Osteoblast (primary cell): Measurements from ENCODE around the gene SCUBE1. TPM values are rescaled to one million over a fixed set of nuclear protein-coding genes. Genes with fewer than 3 reads are reported as not detected.

Experiments used
- DNase-seq: peaks from one replicate; pipeline ENCODE4 v3.0.0; 2011; ENCODE audit warnings: low spot score, mixed read lengths; ENCODE audit not compliant: insufficient read length; ENCODE audit errors: missing footprints
- H2AFZ ChIP-seq: 2 replicates; pipeline ENCODE4 v1.6.0; 2011; ENCODE audit warnings: mild to moderate bottlenecking, low read length
- H3K27ac ChIP-seq: 2 replicates; pipeline ENCODE4 v1.5.1; 2011; ENCODE audit warnings: mild to moderate bottlenecking, low read depth, low read length, moderate library complexity
- H3K27me3 ChIP-seq: 2 replicates; pipeline ENCODE4 v1.6.0; 2012; ENCODE audit warnings: mild to moderate bottlenecking, control low read depth, inconsistent platforms, low read length, moderate library complexity; ENCODE audit not compliant: insufficient read depth
- H3K36me3 ChIP-seq: 2 replicates; pipeline ENCODE4 v1.5.1; 2011; ENCODE audit warnings: mild to moderate bottlenecking, low read length, control low read depth, moderate library complexity; ENCODE audit not compliant: insufficient read depth
- H3K4me1 ChIP-seq: 2 replicates; pipeline ENCODE4 v1.5.1; 2011; ENCODE audit warnings: mild to moderate bottlenecking, low read length, control low read depth, moderate library complexity; ENCODE audit not compliant: insufficient read depth
- H3K4me2 ChIP-seq: 2 replicates; pipeline ENCODE4 v1.6.0; 2011; ENCODE audit warnings: mild to moderate bottlenecking, low read length; ENCODE audit not compliant: insufficient read depth
- H3K4me3 ChIP-seq: fragments of 200-600 bp; sonication (generic); 3 replicates; pipeline ENCODE4 v1.5.1; 2012; ENCODE audit warnings: mild to moderate bottlenecking, low read length, inconsistent platforms; ENCODE audit not compliant: insufficient read depth
- H3K79me2 ChIP-seq: 2 replicates; pipeline ENCODE4 v1.6.0; 2012; ENCODE audit warnings: mild to moderate bottlenecking, low read length, control low read depth, inconsistent platforms; ENCODE audit not compliant: insufficient read depth
- H3K9me3 ChIP-seq: 2 replicates; pipeline ENCODE4 v1.5.1; 2011; ENCODE audit warnings: low read depth, low read length, control low read depth
- H4K20me1 ChIP-seq: 2 replicates; pipeline ENCODE4 v1.6.0; 2012; ENCODE audit warnings: mild to moderate bottlenecking, low read length, control low read depth; ENCODE audit not compliant: insufficient read depth
- CTCF ChIP-seq: IDR thresholded peaks from 2 replicates; pipeline ENCODE4 v1.5.1; 2011; ENCODE audit warnings: mild to moderate bottlenecking, low read depth, low read length, moderate library complexity; ENCODE audit errors: extremely low read depth
- total RNA-seq: library from RNA; depleted of rRNA; stranded (reverse); fragments of >200 nt; gene quantifications from 2 replicates; pipeline ENCODE4 v1.2.3, GENCODE V29; 2012

Gene SCUBE1
- total RNA-seq, 1 donor, result 2.2 TPM

- Histone ChIP-seq H3K27me3 (no peaks in the 10 kb centered on the region), H3K9me3 (no peaks in the 10 kb centered on the region), H3K4me1 (no peaks in the 10 kb centered on the region), H3K27ac (no peak overlapping the region), H3K36me3 (no peaks in the 10 kb centered on the region), H3K4me3 (no peak overlapping the region), H3K79me2 (no peaks in the 10 kb centered on the region), H2AFZ (no peak overlapping the region), H3K4me2 (no peak overlapping the region), H4K20me1 (no peaks in the 10 kb centered on the region)
- TF ChIP-seq CTCF, result no peak
- no peak for DNase-seq
Observed at GRCh38 chr22:43207386-43207785, 135.8 kb downstream of the SCUBE1 start.

- H3K27me3 ChIP-seq, result no peaks in the 10 kb centered on the region
- no peaks in the 10 kb centered on the region for H3K36me3 ChIP-seq
- no peaks in the 10 kb centered on the region for H3K4me1 ChIP-seq
- H3K27ac ChIP-seq, result no peak overlapping the region
- H3K9me3 ChIP-seq, result no peaks in the 10 kb centered on the region
- no peak overlapping the region for H3K4me2 ChIP-seq
- no peak overlapping the region for H3K4me3 ChIP-seq
- TF ChIP-seq CTCF, result no peak
- DNase-seq, result no peak
- H2AFZ ChIP-seq, result no peak overlapping the region
- H4K20me1 ChIP-seq, result no peaks in the 10 kb centered on the region
- no peaks in the 10 kb centered on the region for H3K79me2 ChIP-seq
Observed at GRCh38 chr22:43206509-43207161, 136.5 kb downstream of the SCUBE1 start.

GRCh38 chr22:43205748-43206508 is 137.2 kb downstream of the SCUBE1 start:
- H2AFZ ChIP-seq, result no peak overlapping the region
- H3K4me2 ChIP-seq, result no peak overlapping the region
- H3K4me1 ChIP-seq, result no peaks in the 10 kb centered on the region
- TF ChIP-seq CTCF, result no peak
- no peaks in the 10 kb centered on the region for H3K36me3 ChIP-seq
- H3K27ac ChIP-seq, result no peak overlapping the region
- no peaks in the 10 kb centered on the region for H3K9me3 ChIP-seq
- H3K79me2 ChIP-seq, result no peaks in the 10 kb centered on the region
- H4K20me1 ChIP-seq, result no peaks in the 10 kb centered on the region
- H3K27me3 ChIP-seq, result no peaks in the 10 kb centered on the region
- no peak for DNase-seq
- no peak overlapping the region for H3K4me3 ChIP-seq

- Histone ChIP-seq H3K27ac (no peak overlapping the region), H2AFZ (no peak overlapping the region), H3K9me3 (no peaks in the 10 kb centered on the region), H3K4me1 (no peaks in the 10 kb centered on the region), H3K79me2 (no peaks in the 10 kb centered on the region), H3K27me3 (no peaks in the 10 kb centered on the region), H3K36me3 (no peaks in the 10 kb centered on the region), H3K4me3 (no peak overlapping the region), H4K20me1 (no peaks in the 10 kb centered on the region), H3K4me2 (no peak overlapping the region)
- TF ChIP-seq CTCF, result no peak
- DNase-seq, result no peak
Observed at GRCh38 chr22:43205261-43205691, 137.9 kb downstream of the SCUBE1 start.
